HepG2 (cell line): ENCODE results near the gene NHERF2. TPM values are rescaled to one million over a fixed set of nuclear protein-coding genes. Genes with fewer than 3 reads are reported as not detected.

Source experiments
- ADNP ChIP-seq: sonication (generic); formaldehyde crosslinking; IDR thresholded peaks from 2 replicates; pipeline ENCODE4 v1.4.0; 2020; ENCODE audit warnings: missing genetic modification reagents
- FOXJ3 ChIP-seq: sonication (generic); formaldehyde crosslinking; IDR thresholded peaks from 2 replicates; pipeline ENCODE4 v1.4.0; 2020; ENCODE audit warnings: missing genetic modification reagents, mild to moderate bottlenecking, borderline replicate concordance
- GFI1 ChIP-seq: sonication (generic); formaldehyde crosslinking; IDR thresholded peaks from 2 replicates; pipeline ENCODE4 v1.5.0; 2020; ENCODE audit warnings: missing genetic modification reagents, mild to moderate bottlenecking, borderline replicate concordance
- HNRNPLL ChIP-seq: fragments of 200-400 bp; formaldehyde crosslinking; IDR thresholded peaks from 2 replicates; pipeline ENCODE4 v1.6.1; 2017; ENCODE audit warnings: mild to moderate bottlenecking, low read depth, low read length; ENCODE audit not compliant: poor library complexity, severe bottlenecking
- MEF2D ChIP-seq: sonication (generic); formaldehyde crosslinking; IDR thresholded peaks from 2 replicates; pipeline ENCODE4 v1.5.1; 2020; ENCODE audit warnings: mild to moderate bottlenecking, missing genetic modification reagents
- SKI ChIP-seq: fragments of 450-650 bp; IDR thresholded peaks from one replicate; pipeline ENCODE4 v1.6.1; 2018; ENCODE audit warnings: mild to moderate bottlenecking; ENCODE audit not compliant: partially characterized antibody
- SP4 ChIP-seq: sonication (generic); formaldehyde crosslinking; IDR thresholded peaks from 2 replicates; pipeline ENCODE4 v1.8.1; 2023; ENCODE audit warnings: mild to moderate bottlenecking, missing genetic modification reagents
- ZBTB42 ChIP-seq: sonication (generic); formaldehyde crosslinking; IDR thresholded peaks from 2 replicates; pipeline ENCODE4 v1.5.0; 2020; ENCODE audit warnings: mild to moderate bottlenecking, missing genetic modification reagents
- ZNF468 ChIP-seq: sonication (generic); formaldehyde crosslinking; IDR thresholded peaks from 2 replicates; pipeline ENCODE4 v1.8.0; 2022; ENCODE audit warnings: mild to moderate bottlenecking, moderate library complexity, missing genetic modification reagents
- ZNF558 ChIP-seq: sonication (generic); formaldehyde crosslinking; IDR thresholded peaks from 2 replicates; pipeline ENCODE4 v1.9.0; 2022; ENCODE audit warnings: mild to moderate bottlenecking, missing genetic modification reagents, borderline replicate concordance
- ZNF672 ChIP-seq: sonication (generic); formaldehyde crosslinking; IDR thresholded peaks from 2 replicates; pipeline ENCODE4 v1.8.1; 2022; ENCODE audit warnings: missing genetic modification reagents
- ZNF781 ChIP-seq: sonication (generic); formaldehyde crosslinking; IDR thresholded peaks from 2 replicates; pipeline ENCODE4 v1.5.1; 2020; ENCODE audit warnings: borderline replicate concordance, mild to moderate bottlenecking, missing genetic modification reagents; ENCODE audit errors: not compliant biosample characterization
- ZNF790 ChIP-seq: sonication (generic); formaldehyde crosslinking; IDR thresholded peaks from 2 replicates; pipeline ENCODE4 v1.8.0; 2022; ENCODE audit warnings: missing genetic modification reagents, mild to moderate bottlenecking, borderline replicate concordance
- ZSCAN20 ChIP-seq: sonication (generic); formaldehyde crosslinking; IDR thresholded peaks from 2 replicates; pipeline ENCODE4 v1.4.0; 2020; ENCODE audit warnings: missing genetic modification reagents, mild to moderate bottlenecking, borderline replicate concordance
- polyA plus RNA-seq, 8 experiments: library from polyadenylated mRNA; depleted of rRNA in 3 of 8; stranded (reverse) in 7 of 8; unstranded in 1 of 8; fragments of >200 nt; fragmentation: Illumina TruSeq in 4 of 8; extraction: Trizol in 4 of 8; gene quantifications; 2 replicates each; pipeline versions ENCODE4 v1.2.1 to v1.2.3, GENCODE V29; 2011 to 2016; ENCODE audit warnings: low read depth in 4 of 8, missing spikeins in 1 of 8, mixed read lengths in 1 of 8; ENCODE audit not compliant: insufficient read depth in 1 of 8
- total RNA-seq, 5 experiments: library from RNA; depleted of rRNA; stranded (reverse); fragments of >200 nt; fragmentation: Illumina TruSeq; extraction: Trizol; gene quantifications; 2 replicates each; pipeline ENCODE4 v1.2.3, GENCODE V29; 2016; ENCODE audit warnings: low read depth in 1 of 5
- TF ChIP-seq, protein P1 (sequence below): sonication (generic); formaldehyde crosslinking; IDR thresholded peaks from 2 replicates; pipeline ENCODE4 v1.4.0; 2020; ENCODE audit warnings: missing genetic modification reagents
- TF ChIP-seq, protein P2 (sequence below): IDR thresholded peaks from 2 replicates; pipeline ENCODE4 v1.6.1; 2018; ENCODE audit warnings: missing genetic modification reagents, mild to moderate bottlenecking, missing compliant biosample characterization
- TF ChIP-seq, protein P3 (sequence below): sonication (generic); formaldehyde crosslinking; IDR thresholded peaks from 2 replicates; pipeline ENCODE4 v1.4.0; 2020; ENCODE audit warnings: missing genetic modification reagents
- TF ChIP-seq, protein P4 (sequence below): sonication (generic); formaldehyde crosslinking; conservative IDR thresholded peaks from 2 replicates; pipeline ENCODE4 v1.8.0; 2022; ENCODE audit warnings: low read depth, missing genetic modification reagents

The NHERF2 gene
- total and polyA plus RNA-seq, 2 of the 13 experiments (the other 11 are each of a cell fraction or from before 2014, with no cell fraction given) = 23.7 to 39.3 TPM

DNA sequence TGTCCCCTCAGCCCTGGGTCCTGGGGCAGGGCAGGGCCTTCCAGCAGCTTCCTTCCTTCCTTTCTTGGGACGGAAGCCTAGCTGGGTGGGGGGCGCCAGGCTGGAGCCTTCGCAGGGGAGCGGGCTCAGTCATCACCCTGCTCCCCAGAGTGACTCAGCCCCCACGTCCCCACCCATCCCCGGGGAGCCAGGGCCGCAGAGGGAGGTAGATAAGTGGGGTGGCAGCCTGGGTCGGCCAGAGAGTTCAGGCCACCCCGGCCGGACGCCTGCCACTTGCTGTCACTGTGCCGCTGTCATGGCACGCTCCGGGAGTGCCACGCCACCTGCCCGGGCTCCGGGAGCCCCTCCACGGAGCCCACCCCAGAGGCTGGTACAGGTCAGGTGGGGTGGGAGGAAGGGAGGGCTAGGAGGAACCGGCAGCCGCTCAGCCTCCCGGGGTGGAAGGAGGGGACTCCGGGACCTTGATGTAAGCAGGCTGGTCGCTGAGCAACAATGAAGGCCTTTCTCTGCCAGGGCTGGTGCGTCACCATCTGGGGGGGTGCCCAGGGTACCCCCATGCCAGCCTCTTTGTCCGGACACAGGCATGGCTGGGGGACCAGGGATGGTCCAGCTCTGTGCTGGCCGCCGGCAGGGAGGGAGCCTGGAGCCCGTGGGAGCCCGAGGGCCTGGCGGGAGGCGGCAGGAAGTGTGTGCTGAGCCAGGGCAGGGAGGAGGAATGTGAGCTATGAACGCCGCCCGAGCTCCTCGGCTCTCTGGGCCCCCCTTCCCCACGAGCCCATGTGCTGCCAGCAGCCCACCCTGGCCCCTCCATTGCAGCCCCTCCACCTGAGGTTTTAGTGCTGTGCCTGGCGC lies 6.6 kb downstream of the NHERF2 start (continued):
- TF ChIP-seq, protein P1, sequence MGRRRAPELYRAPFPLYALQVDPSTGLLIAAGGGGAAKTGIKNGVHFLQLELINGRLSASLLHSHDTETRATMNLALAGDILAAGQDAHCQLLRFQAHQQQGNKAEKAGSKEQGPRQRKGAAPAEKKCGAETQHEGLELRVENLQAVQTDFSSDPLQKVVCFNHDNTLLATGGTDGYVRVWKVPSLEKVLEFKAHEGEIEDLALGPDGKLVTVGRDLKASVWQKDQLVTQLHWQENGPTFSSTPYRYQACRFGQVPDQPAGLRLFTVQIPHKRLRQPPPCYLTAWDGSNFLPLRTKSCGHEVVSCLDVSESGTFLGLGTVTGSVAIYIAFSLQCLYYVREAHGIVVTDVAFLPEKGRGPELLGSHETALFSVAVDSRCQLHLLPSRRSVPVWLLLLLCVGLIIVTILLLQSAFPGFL (CRISPR knock-in tag) = no peak
- TF ChIP-seq ZNF672 = no peak
- no peak for TF ChIP-seq ZNF781
- no peak for TF ChIP-seq GFI1
- TF ChIP-seq FOXJ3 = no peak
- no peak for TF ChIP-seq SKI
- TF ChIP-seq, protein P2, sequence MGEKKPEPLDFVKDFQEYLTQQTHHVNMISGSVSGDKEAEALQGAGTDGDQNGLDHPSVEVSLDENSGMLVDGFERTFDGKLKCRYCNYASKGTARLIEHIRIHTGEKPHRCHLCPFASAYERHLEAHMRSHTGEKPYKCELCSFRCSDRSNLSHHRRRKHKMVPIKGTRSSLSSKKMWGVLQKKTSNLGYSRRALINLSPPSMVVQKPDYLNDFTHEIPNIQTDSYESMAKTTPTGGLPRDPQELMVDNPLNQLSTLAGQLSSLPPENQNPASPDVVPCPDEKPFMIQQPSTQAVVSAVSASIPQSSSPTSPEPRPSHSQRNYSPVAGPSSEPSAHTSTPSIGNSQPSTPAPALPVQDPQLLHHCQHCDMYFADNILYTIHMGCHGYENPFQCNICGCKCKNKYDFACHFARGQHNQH = no peak
- no peak for TF ChIP-seq ZNF790 (CRISPR knock-in tag)
- no peak for TF ChIP-seq ADNP (CRISPR knock-in tag)
- no peak for TF ChIP-seq SP4 (CRISPR knock-in tag)
- no peak for TF ChIP-seq ZNF468 (CRISPR knock-in tag)
- TF ChIP-seq, protein P3, sequence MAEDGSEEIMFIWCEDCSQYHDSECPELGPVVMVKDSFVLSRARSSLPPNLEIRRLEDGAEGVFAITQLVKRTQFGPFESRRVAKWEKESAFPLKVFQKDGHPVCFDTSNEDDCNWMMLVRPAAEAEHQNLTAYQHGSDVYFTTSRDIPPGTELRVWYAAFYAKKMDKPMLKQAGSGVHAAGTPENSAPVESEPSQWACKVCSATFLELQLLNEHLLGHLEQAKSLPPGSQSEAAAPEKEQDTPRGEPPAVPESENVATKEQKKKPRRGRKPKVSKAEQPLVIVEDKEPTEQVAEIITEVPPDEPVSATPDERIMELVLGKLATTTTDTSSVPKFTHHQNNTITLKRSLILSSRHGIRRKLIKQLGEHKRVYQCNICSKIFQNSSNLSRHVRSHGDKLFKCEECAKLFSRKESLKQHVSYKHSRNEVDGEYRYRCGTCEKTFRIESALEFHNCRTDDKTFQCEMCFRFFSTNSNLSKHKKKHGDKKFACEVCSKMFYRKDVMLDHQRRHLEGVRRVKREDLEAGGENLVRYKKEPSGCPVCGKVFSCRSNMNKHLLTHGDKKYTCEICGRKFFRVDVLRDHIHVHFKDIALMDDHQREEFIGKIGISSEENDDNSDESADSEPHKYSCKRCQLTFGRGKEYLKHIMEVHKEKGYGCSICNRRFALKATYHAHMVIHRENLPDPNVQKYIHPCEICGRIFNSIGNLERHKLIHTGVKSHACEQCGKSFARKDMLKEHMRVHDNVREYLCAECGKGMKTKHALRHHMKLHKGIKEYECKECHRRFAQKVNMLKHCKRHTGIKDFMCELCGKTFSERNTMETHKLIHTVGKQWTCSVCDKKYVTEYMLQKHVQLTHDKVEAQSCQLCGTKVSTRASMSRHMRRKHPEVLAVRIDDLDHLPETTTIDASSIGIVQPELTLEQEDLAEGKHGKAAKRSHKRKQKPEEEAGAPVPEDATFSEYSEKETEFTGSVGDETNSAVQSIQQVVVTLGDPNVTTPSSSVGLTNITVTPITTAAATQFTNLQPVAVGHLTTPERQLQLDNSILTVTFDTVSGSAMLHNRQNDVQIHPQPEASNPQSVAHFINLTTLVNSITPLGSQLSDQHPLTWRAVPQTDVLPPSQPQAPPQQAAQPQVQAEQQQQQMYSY (CRISPR knock-in tag) = no peak
- TF ChIP-seq MEF2D (CRISPR knock-in tag) = no peak
- TF ChIP-seq, protein P4, sequence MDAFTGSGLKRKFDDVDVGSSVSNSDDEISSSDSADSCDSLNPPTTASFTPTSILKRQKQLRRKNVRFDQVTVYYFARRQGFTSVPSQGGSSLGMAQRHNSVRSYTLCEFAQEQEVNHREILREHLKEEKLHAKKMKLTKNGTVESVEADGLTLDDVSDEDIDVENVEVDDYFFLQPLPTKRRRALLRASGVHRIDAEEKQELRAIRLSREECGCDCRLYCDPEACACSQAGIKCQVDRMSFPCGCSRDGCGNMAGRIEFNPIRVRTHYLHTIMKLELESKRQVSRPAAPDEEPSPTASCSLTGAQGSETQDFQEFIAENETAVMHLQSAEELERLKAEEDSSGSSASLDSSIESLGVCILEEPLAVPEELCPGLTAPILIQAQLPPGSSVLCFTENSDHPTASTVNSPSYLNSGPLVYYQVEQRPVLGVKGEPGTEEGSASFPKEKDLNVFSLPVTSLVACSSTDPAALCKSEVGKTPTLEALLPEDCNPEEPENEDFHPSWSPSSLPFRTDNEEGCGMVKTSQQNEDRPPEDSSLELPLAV (CRISPR knock-in tag) = no peak
- no peak for TF ChIP-seq ZBTB42
- TF ChIP-seq HNRNPLL = peak; percentile 24
- no peak for TF ChIP-seq ZNF558 (CRISPR knock-in tag)
- no peak for TF ChIP-seq ZSCAN20
